H1 (cell line): ENCODE measurements around the gene EXD3.

Experiments
- CBX8 ChIP-seq: fragments of 300-800, 300-1000 bp; sonication (generic); IDR thresholded peaks from 2 replicates; pipeline ENCODE4 v1.7.1; 2016; ENCODE audit warnings: low read depth, low read length, borderline replicate concordance
- CTCF ChIP-seq, 3 experiments: IDR thresholded peaks; 1 replicate in 2 of 3; 2 replicates in 1 of 3; pipeline versions ENCODE4 v1.5.1 to v1.6.1; 2011; ENCODE audit warnings: low read length in 3 of 3, mild to moderate bottlenecking in 3 of 3, inconsistent platforms in 2 of 3, low read depth in 1 of 3, moderate library complexity in 1 of 3; ENCODE audit not compliant: insufficient read depth in 1 of 3; ENCODE audit errors: control extremely low read depth in 1 of 3
- POLR2AphosphoS5 ChIP-seq: IDR thresholded peaks from 2 replicates; pipeline ENCODE4 v1.6.1; 2011; ENCODE audit warnings: low read depth, low read length
- SRF ChIP-seq: IDR thresholded peaks from 2 replicates; pipeline ENCODE4 v1.6.1; 2011; ENCODE audit warnings: mild to moderate bottlenecking, low read depth, low read length, moderate library complexity
- ZNF274 ChIP-seq: IDR thresholded peaks from 2 replicates; pipeline ENCODE4 v1.7.0; 2012; ENCODE audit warnings: low read length, borderline replicate concordance; ENCODE audit errors: extremely low read depth
- TF ChIP-seq, protein P1 (sequence below): IDR thresholded peaks from 2 replicates; pipeline ENCODE4 v1.6.1; 2011; ENCODE audit warnings: low read depth, mild to moderate bottlenecking, low read length; ENCODE audit not compliant: insufficient read depth

DNA sequence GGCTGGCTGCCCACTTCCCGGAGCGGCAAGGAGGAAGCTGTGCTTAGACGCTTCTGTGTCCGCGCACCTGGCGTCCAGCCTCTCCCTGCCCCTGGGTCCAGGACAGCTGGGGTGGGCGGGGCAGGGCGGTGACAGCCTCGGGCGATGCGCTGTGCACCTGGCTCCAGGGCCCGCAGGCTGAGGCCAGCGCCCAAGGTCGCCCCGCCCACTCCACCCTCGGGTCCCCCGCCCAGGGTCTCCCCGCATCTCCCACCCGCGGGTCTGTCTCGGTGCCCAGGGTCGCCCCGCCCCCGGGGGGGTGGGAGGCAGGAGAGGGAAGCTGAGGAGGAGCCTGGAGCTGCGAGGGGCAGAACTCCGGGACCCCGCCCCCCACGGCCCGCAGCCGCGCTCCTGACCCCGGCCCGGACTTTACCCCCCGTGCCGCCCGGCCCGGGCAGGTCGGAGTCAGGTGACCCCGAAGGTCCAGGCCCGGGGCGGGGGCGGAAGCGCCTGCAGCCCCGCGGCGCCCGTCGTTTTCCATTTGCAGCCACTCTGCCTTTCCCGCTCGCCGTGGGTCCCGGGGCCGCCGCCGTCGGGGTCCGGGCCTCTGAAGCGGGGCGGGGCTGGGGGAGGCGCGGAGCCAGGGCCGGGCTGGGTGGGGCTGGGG, 18.4 kb upstream of the EXD3 start, which contains the start of gene ENTPD8:
- no peak for TF ChIP-seq ZNF274
- no peak for TF ChIP-seq POLR2AphosphoS5
- TF ChIP-seq, protein P1, sequence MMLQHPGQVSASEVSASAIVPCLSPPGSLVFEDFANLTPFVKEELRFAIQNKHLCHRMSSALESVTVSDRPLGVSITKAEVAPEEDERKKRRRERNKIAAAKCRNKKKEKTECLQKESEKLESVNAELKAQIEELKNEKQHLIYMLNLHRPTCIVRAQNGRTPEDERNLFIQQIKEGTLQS = no peak
- no peak for TF ChIP-seq CBX8
- no peak for TF ChIP-seq SRF
- TF ChIP-seq CTCF (IDR thresholded peaks at IDR 0.05; ENCODE audit: control extremely low read depth in 1 of 3, insufficient read depth in 1 of 3, low read depth in 1 of 3, low read length in 3 of 3) = no peak
